H1 (cell line): ENCODE data around the gene CAPG. TPM values are rescaled to one million over a fixed set of nuclear protein-coding genes. Genes with fewer than 3 reads are reported as not detected.

ENCODE experiments used
- CTCF ChIA-PET: fragments of 300-600 bp; sonication (Branson Sonifier 250); formaldehyde crosslinking; loops from one replicate; lab custom pipeline; 2021; ENCODE audit not compliant: partially characterized antibody; lab: Charles Lee
- POLR2A ChIA-PET: fragments of 300-600 bp; sonication (Branson Sonifier 250); formaldehyde crosslinking; loops from one replicate; lab custom pipeline; 2021; ENCODE audit warnings: inconsistent platforms; ENCODE audit not compliant: partially characterized antibody; lab: Charles Lee
- DNase-seq, 2 experiments: peaks; one replicate each; pipeline versions ENCODE4 v3.0.0 to v3.0.0-alpha.2; 2010 to 2022; ENCODE audit warnings: low spot score in 2 of 2, low read depth in 1 of 2, mixed read lengths in 1 of 2
- FAIRE-seq: peaks from 2 replicates; lab custom pipeline; 2011; peaks lifted over from hg19 to GRCh38; lab: Jason Lieb, UNC
- H2AFZ ChIP-seq: 2 replicates; pipeline ENCODE4 v1.8.1; 2012; ENCODE audit warnings: low read length, inconsistent platforms
- H2AK5ac ChIP-seq: 2 replicates; pipeline ENCODE4 v1.6.1; 2013; ENCODE audit warnings: low read depth, low read length
- H2BK120ac ChIP-seq: replicated peaks from 2 replicates; pipeline ENCODE3; 2013; ENCODE audit warnings: low read depth, low read length, inconsistent platforms
- H2BK12ac ChIP-seq: 2 replicates; pipeline ENCODE4 v1.6.1; 2013; ENCODE audit warnings: low read depth, low read length
- H2BK15ac ChIP-seq: 2 replicates; pipeline ENCODE4 v1.6.1; 2013; ENCODE audit warnings: low read length
- H2BK20ac ChIP-seq: 2 replicates; pipeline ENCODE4 v1.6.1; 2013; ENCODE audit warnings: low read length
- H2BK5ac ChIP-seq: 2 replicates; pipeline ENCODE4 v1.6.1; 2013; ENCODE audit warnings: low read depth, low read length
- H3K14ac ChIP-seq: 2 replicates; pipeline ENCODE4 v1.6.1; 2013; ENCODE audit warnings: inconsistent platforms; ENCODE audit not compliant: insufficient read length
- H3K18ac ChIP-seq: 2 replicates; pipeline ENCODE4 v1.6.1; 2013; ENCODE audit warnings: low read length; ENCODE audit errors: extremely low read depth
- H3K23ac ChIP-seq: 2 replicates; pipeline ENCODE4 v1.6.1; 2013; ENCODE audit warnings: inconsistent platforms; ENCODE audit not compliant: insufficient read length
- H3K23me2 ChIP-seq: 2 replicates; pipeline ENCODE4 v1.6.1; 2013; ENCODE audit warnings: low read depth, low read length
- H3K27ac ChIP-seq: 2 replicates; pipeline ENCODE4 v1.6.1; 2011; ENCODE audit warnings: low read depth, low read length, inconsistent platforms
- H3K27me3 ChIP-seq, 4 experiments: replicated peaks in 1 of 4; 1 replicate in 1 of 4; 2 replicates in 3 of 4; pipeline versions ENCODE4 v1.6.1 to v1.8.1; 2011 to 2013; ENCODE audit warnings: low read length in 3 of 4, mild to moderate bottlenecking in 3 of 4, inconsistent platforms in 2 of 4, mixed read lengths in 2 of 4, moderate library complexity in 1 of 4; ENCODE audit not compliant: control insufficient read depth in 3 of 4, insufficient read depth in 3 of 4; ENCODE audit errors: extremely low read depth in 1 of 4
- H3K36me3 ChIP-seq, 4 experiments: 2 replicates each; pipeline versions ENCODE4 v1.6.1 to v1.8.1; 2011 to 2013; ENCODE audit warnings: mild to moderate bottlenecking in 4 of 4, low read length in 3 of 4, moderate library complexity in 2 of 4, control low read depth in 1 of 4, inconsistent platforms in 1 of 4; ENCODE audit not compliant: insufficient read depth in 4 of 4, control insufficient read depth in 2 of 4
- H3K4ac ChIP-seq: replicated peaks from 2 replicates; pipeline ENCODE3; 2013; ENCODE audit warnings: low read length, low read depth, mixed read lengths, inconsistent platforms; ENCODE audit not compliant: insufficient read length
- H3K4me1 ChIP-seq, 4 experiments: replicated peaks in 1 of 4; 1 replicate in 1 of 4; 2 replicates in 3 of 4; pipeline versions ENCODE4 v1.6.1 to v1.8.1; 2011 to 2013; ENCODE audit warnings: low read length in 3 of 4, inconsistent platforms in 2 of 4, mixed read lengths in 1 of 4; ENCODE audit not compliant: insufficient read depth in 4 of 4, control insufficient read depth in 3 of 4
- H3K4me2 ChIP-seq, 2 experiments: 2 replicates each; pipeline versions ENCODE4 v1.6.1 to v1.8.1; 2011 to 2013; ENCODE audit warnings: low read depth in 2 of 2, low read length in 2 of 2, control low read depth in 1 of 2, inconsistent platforms in 1 of 2, mild to moderate bottlenecking in 1 of 2; ENCODE audit not compliant: insufficient read depth in 1 of 2
- H3K4me3 ChIP-seq, 4 experiments: fragments of 200-600, 300-600 bp in 1 of 4; sonication (generic), shearing (Covaris generic), sonication (Bioruptor Twin) in 1 of 4; 2 replicates each; pipeline versions ENCODE4 v1.5.1 to v1.8.1; 2011 to 2016; ENCODE audit warnings: low read length in 4 of 4, low read depth in 3 of 4, control low read depth in 2 of 4, inconsistent platforms in 2 of 4, mild to moderate bottlenecking in 2 of 4, mixed read lengths in 1 of 4, moderate library complexity in 1 of 4; ENCODE audit not compliant: insufficient read depth in 2 of 4; ENCODE audit errors: extremely low read depth in 1 of 4
- H3K56ac ChIP-seq: replicated peaks from 2 replicates; pipeline ENCODE3; 2013; ENCODE audit warnings: low read depth, mild to moderate bottlenecking, mixed read lengths, low read length, inconsistent platforms; ENCODE audit not compliant: insufficient read length
- H3K79me1 ChIP-seq: 2 replicates; pipeline ENCODE4 v1.6.1; 2013; ENCODE audit warnings: low read depth, low read length, control low read depth
- H3K79me2 ChIP-seq, 2 experiments: 2 replicates each; pipeline versions ENCODE4 v1.6.1 to v1.8.1; 2012 to 2013; ENCODE audit warnings: low read length in 2 of 2, mild to moderate bottlenecking in 2 of 2, inconsistent platforms in 1 of 2; ENCODE audit not compliant: insufficient read depth in 2 of 2, control insufficient read depth in 1 of 2
- H3K9ac ChIP-seq, 4 experiments: replicated peaks in 1 of 4; 1 replicate in 1 of 4; 2 replicates in 3 of 4; pipeline versions ENCODE4 v1.6.1 to v1.8.1; 2011 to 2013; ENCODE audit warnings: low read depth in 3 of 4, low read length in 3 of 4, control low read depth in 2 of 4, mild to moderate bottlenecking in 2 of 4, moderate library complexity in 2 of 4, inconsistent platforms in 1 of 4; ENCODE audit errors: extremely low read depth in 1 of 4
- H3K9me3 ChIP-seq, 2 experiments: 2 replicates each; pipeline versions ENCODE4 v1.6.1 to v1.8.1; 2012 to 2013; ENCODE audit warnings: mild to moderate bottlenecking in 2 of 2, moderate library complexity in 2 of 2, control low read depth in 1 of 2, inconsistent platforms in 1 of 2, low read depth in 1 of 2, low read length in 1 of 2, mixed read lengths in 1 of 2; ENCODE audit not compliant: insufficient read depth in 2 of 2
- H4K20me1 ChIP-seq, 2 experiments: replicated peaks in 1 of 2; 2 replicates each; pipeline versions ENCODE3 to v1.8.1; 2011 to 2013; ENCODE audit warnings: inconsistent platforms in 2 of 2, low read length in 2 of 2, mild to moderate bottlenecking in 1 of 2; ENCODE audit not compliant: insufficient read depth in 2 of 2, control insufficient read depth in 1 of 2
- H4K5ac ChIP-seq: 2 replicates; pipeline ENCODE4 v1.6.1; 2013; ENCODE audit warnings: low read length, low read depth, mixed read lengths, inconsistent platforms; ENCODE audit not compliant: insufficient read length
- H4K8ac ChIP-seq: 2 replicates; pipeline ENCODE4 v1.8.0; 2013; ENCODE audit warnings: mild to moderate bottlenecking, moderate library complexity, low read length, inconsistent platforms; ENCODE audit not compliant: insufficient read depth; ENCODE audit errors: extremely low read depth
- H4K91ac ChIP-seq: replicated peaks from 2 replicates; pipeline ENCODE3; 2013; ENCODE audit warnings: low read length, mixed read lengths, inconsistent platforms; ENCODE audit not compliant: insufficient read length
- BACH1 ChIP-seq: IDR thresholded peaks from 2 replicates; pipeline ENCODE4 v1.6.1; 2012; ENCODE audit warnings: low read length, improper control_type of control experiment
- EP300 ChIP-seq, 2 experiments: IDR thresholded peaks; 1 replicate in 1 of 2; 2 replicates in 1 of 2; pipeline ENCODE4 v1.6.1; 2011 to 2012; ENCODE audit warnings: low read depth in 2 of 2, low read length in 2 of 2, mild to moderate bottlenecking in 2 of 2, borderline replicate concordance in 1 of 2, inconsistent platforms in 1 of 2, moderate library complexity in 1 of 2
- KDM5A ChIP-seq: fragments of 200-600 bp; IDR thresholded peaks from 2 replicates; pipeline ENCODE4 v1.7.1; 2012; ENCODE audit warnings: mild to moderate bottlenecking, low read length, inconsistent platforms, mixed read lengths
- SIX5 ChIP-seq: IDR thresholded peaks from 2 replicates; pipeline ENCODE4 v1.6.1; 2011; ENCODE audit warnings: mild to moderate bottlenecking, low read depth, low read length
- SP2 ChIP-seq: IDR thresholded peaks from 2 replicates; pipeline ENCODE4 v1.6.1; 2012; ENCODE audit warnings: mild to moderate bottlenecking, low read length, inconsistent platforms
- SRF ChIP-seq: IDR thresholded peaks from 2 replicates; pipeline ENCODE4 v1.6.1; 2011; ENCODE audit warnings: mild to moderate bottlenecking, low read depth, low read length, moderate library complexity
- WGBS, 2 experiments: shearing (Covaris generic) in 1 of 2; methylation state at CpG; one replicate each; pipeline versions ENCODE4 v1.1.6 to v1.1.7; 2013 to 2015; ENCODE audit warnings: low lambda C conversion rate in 2 of 2, mixed read lengths in 2 of 2, inconsistent platforms in 1 of 2, low coverage in 1 of 2, missing lambda C conversion rate in 1 of 2; ENCODE audit not compliant: insufficient replicate concordance in 2 of 2, insufficient coverage in 1 of 2, insufficient read length in 1 of 2; ENCODE audit errors: extremely low coverage in 1 of 2, missing lambda C conversion rate in 1 of 2; 5-methylcytosine and 5-hydroxymethylcytosine counted together
- polyA plus RNA-seq, 7 experiments: library from polyadenylated mRNA; depleted of rRNA in 3 of 7; stranded (reverse) in 5 of 7; unstranded in 2 of 7; fragments of >200 nt in 5 of 7; fragments of 200-250 nt in 2 of 7; gene quantifications; 1 replicate in 5 of 7; 2 replicates in 1 of 7; 4 replicates in 1 of 7; pipeline versions ENCODE4 v1.2.1 to v1.2.3, GENCODE V29; 2011 to 2013; ENCODE audit warnings: missing spikeins in 2 of 7, mixed read lengths in 2 of 7
- total RNA-seq: library from RNA; stranded (reverse); fragmentation: NEBNext Ultra II Directional; extraction: Animal tissue kit (Norgen Biotek cat#: 25700); gene quantifications from 2 replicates; pipeline ENCODE4 v1.2.1, GENCODE V29; 2021

CAPG gene
- total and polyA plus RNA-seq, 2 of the 8 experiments (the other 6 are each of a cell fraction or from before 2014, with no cell fraction given): 80.5 to 89.0 TPM

- no peaks in the 10 kb centered on the region for H4K20me1 ChIP-seq
- no peak overlapping the region for H3K18ac ChIP-seq
- no peak for DNase-seq
- H3K56ac ChIP-seq: no peak overlapping the region
- no peak overlapping the region for H2BK12ac ChIP-seq
- 86% methylated on average over 4 of the region's 4 CpGs; no CpG with 5 or more reads in 1 of the 2 experiments for WGBS, 2 experiments
- H3K4me2 ChIP-seq: no peak overlapping the region
- H3K79me2 ChIP-seq: no peaks in the 10 kb centered on the region
- H3K23me2 ChIP-seq: no peaks in the 10 kb centered on the region
- FAIRE-seq: no peak
- H2AFZ ChIP-seq: no peak overlapping the region
- H3K79me1 ChIP-seq: no peaks in the 10 kb centered on the region
- H2BK15ac ChIP-seq: no peak overlapping the region
- H3K9me3 ChIP-seq: peaks cover 4 to 10% of the 10 kb centered on the region in 2 experiments; a peak in 3 of 4 replicates
- CTCF ChIA-PET: interaction anchor here (0.6 to 1.9 kb wide), 6 partner anchors 8 to 180 kb away, joined by 3 to 10 read pairs (median 4); no protein-coding TSS in a partner anchor
- H3K23ac ChIP-seq: no peak overlapping the region
- H2BK120ac ChIP-seq: no peak overlapping the region
- H3K27me3 ChIP-seq: no peaks in the 10 kb centered on the region; a peak in 1 of 7 replicates
- H3K27ac ChIP-seq: no peak overlapping the region
- no peak overlapping the region for H2AK5ac ChIP-seq
- H3K4me1 ChIP-seq: peaks cover 0 to 9% (median 0%) of the 10 kb centered on the region in 4 experiments; a peak in 1 of 7 replicates
- H2BK20ac ChIP-seq: no peak overlapping the region
- peaks cover 0 to 11% (median 1%) of the 10 kb centered on the region in 4 experiments; a peak in 4 of 8 replicates for H3K36me3 ChIP-seq
- POLR2A ChIA-PET: interaction anchor here (1.9 to 25.0 kb wide), 3 partner anchors 9 to 177 kb away, joined by 4 to 396 read pairs (median 9); partner anchors contain the start of genes GGCX and MAT2A
- H3K4ac ChIP-seq: no peak overlapping the region
- H4K8ac ChIP-seq: no peak overlapping the region
- TF ChIP-seq SP2: no peak
- no peak for TF ChIP-seq BACH1
- no peak for TF ChIP-seq SIX5
- TF ChIP-seq SRF: no peak
- no peak for TF ChIP-seq KDM5A
- TF ChIP-seq EP300 (IDR thresholded peaks at IDR 0.05; ENCODE audit: borderline replicate concordance in 1 of 2, low read depth in 2 of 2, low read length in 2 of 2): no peak
- H3K9ac ChIP-seq: no peak overlapping the region
- no peak overlapping the region for H3K14ac ChIP-seq
- no peak overlapping the region for H4K91ac ChIP-seq
- H4K5ac ChIP-seq: no peak overlapping the region
- H2BK5ac ChIP-seq: no peak overlapping the region
- no peak overlapping the region for H3K4me3 ChIP-seq
Observed at GRCh38 chr2:85383850-85384249, 26.3 kb downstream of the CAPG start.
